Coronary artery (tissue), 2 donors: ENCODE results near the gene FZD10.

ENCODE experiments used
- DNase-seq: peaks from one replicate; pipeline ENCODE4 v3.0.0-alpha.2; 2017; ENCODE audit warnings: low spot score
- H3K27ac ChIP-seq, 2 donors: fragments of 200-600 bp; sonication (generic); one replicate each; pipeline ENCODE4 v1.5.1; 2016 to 2019
- H3K4me3 ChIP-seq: fragments of 200-600 bp; sonication (generic); 2 replicates; pipeline ENCODE4 v1.5.1; 2016; ENCODE audit warnings: mild to moderate bottlenecking, moderate library complexity
- CTCF ChIP-seq: fragments of 200-600 bp; sonication (generic); IDR thresholded peaks from one replicate; pipeline ENCODE4 v1.5.1; 2019; ENCODE audit warnings: antibody characterized with exemption

The FZD10 gene

GRCh38 chr12:130160711-130161231, 1.5 kb upstream of the FZD10 start:
- Histone ChIP-seq H3K27ac (no peak overlapping the region), H3K4me3 (peak overlapping the region; percentile 69)
- no peak for DNase-seq
- TF ChIP-seq CTCF = no peak

DNA sequence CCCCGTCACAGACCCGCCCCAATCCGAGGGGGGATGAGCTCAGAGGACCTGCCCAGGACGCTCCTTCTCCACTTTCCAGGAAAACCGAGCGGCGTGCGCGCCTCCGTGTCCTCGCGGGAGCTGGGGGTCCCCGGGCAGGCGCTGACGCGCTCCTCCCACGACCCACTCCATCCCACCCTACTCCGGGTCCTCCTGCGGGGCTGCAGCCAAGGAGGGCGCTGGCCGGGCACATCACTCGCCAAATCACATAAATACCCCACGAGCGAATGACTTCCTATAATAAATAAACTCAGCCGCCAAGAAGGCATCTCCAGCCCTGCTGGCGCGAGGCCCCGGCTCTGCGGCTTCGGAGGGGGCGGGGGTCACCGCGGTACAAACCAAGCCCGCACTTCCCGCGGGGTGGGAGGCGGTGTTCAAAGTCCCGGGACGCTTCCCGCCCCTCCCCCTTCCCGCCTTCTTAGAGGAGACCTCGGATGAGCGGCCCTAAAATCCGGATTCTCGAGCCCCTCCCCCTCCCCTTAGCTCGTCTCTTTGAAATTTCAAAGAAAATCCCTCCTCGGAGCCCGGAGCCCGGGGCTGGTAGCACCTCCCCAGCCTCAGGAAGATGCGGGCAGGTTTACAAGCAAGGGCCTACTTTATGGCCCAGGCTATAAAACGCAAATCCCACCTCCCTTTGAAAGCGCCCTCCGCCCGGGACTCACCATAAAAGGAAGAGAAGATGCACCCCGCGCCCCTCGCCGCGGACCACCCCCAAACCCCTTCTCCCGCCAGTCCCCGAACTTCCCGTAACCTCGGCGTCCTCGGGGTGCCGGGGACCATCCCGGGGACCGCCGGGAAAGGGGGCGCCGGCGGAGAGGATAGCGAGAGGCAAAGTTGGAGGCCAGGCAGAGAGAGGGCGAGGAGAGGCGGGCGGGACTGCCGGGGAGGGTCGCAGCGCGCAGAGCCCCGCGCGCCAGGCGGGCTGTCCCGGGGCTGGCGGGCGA, 712 bp upstream of the FZD10 start:
- H3K4me3 ChIP-seq = peak overlapping the region; percentile 69
- H3K27ac ChIP-seq = no peak overlapping the region
- DNase-seq = no peak

DNA sequence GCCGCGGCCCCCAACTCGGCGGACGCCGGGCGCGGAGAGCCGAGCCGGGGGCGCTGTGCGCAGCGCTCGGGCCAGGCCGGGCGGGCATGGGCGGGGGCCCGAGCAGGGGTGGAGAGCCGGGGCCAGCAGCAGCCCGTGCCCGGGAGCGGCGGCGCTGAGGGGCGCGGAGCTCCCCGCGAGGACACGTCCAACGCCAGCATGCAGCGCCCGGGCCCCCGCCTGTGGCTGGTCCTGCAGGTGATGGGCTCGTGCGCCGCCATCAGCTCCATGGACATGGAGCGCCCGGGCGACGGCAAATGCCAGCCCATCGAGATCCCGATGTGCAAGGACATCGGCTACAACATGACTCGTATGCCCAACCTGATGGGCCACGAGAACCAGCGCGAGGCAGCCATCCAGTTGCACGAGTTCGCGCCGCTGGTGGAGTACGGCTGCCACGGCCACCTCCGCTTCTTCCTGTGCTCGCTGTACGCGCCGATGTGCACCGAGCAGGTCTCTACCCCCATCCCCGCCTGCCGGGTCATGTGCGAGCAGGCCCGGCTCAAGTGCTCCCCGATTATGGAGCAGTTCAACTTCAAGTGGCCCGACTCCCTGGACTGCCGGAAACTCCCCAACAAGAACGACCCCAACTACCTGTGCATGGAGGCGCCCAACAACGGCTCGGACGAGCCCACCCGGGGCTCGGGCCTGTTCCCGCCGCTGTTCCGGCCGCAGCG, 639 bp downstream of the FZD10 start:
- H3K4me3 ChIP-seq = peak overlapping the region; percentile 69
- TF ChIP-seq CTCF = no peak
- no peak overlapping the region for H3K27ac ChIP-seq
- no peak for DNase-seq

More for the DNA sequence above, 712 bp upstream of the FZD10 start:
- TF ChIP-seq CTCF = no peak

GRCh38 chr12:130163461-130164215, 1.4 kb downstream of the FZD10 start:
- TF ChIP-seq CTCF = no peak
- Histone ChIP-seq H3K4me3 (peak overlapping the region; percentile 69), H3K27ac (no peak overlapping the region)
- DNase-seq = no peak

DNA sequence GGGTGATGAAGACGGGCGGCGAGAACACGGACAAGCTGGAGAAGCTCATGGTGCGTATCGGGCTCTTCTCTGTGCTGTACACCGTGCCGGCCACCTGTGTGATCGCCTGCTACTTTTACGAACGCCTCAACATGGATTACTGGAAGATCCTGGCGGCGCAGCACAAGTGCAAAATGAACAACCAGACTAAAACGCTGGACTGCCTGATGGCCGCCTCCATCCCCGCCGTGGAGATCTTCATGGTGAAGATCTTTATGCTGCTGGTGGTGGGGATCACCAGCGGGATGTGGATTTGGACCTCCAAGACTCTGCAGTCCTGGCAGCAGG, 1.9 kb downstream of the FZD10 start:
- no peak for DNase-seq
- no peak overlapping the region for H3K27ac ChIP-seq

More for the DNA sequence above, 1.9 kb downstream of the FZD10 start:
- no peak overlapping the region for H3K4me3 ChIP-seq
- TF ChIP-seq CTCF = no peak
